Right lobe of liver (tissue), 6 donors: ENCODE results near the gene CELA3A. TPM values are rescaled to one million over a fixed set of nuclear protein-coding genes. Genes with fewer than 3 reads are reported as not detected.
A peak's percentile ranks its signal among the peaks of the same experiment; 100 is the strongest.

Source experiments
- ATAC-seq, 4 donors: fragments of 200-7000 bp; cut with Tn5 transposase; one replicate each; pipeline ENCODE4 v1.9.1; 2020; ENCODE audit warnings: mild to moderate bottlenecking in 4 of 4, moderate library complexity in 4 of 4
- DNase-seq, 3 donors: peaks; one replicate each; pipeline ENCODE4 v3.0.0-alpha.2; 2020
- H3K27ac ChIP-seq, 3 donors: fragments of 200-600 bp; one replicate each; pipeline ENCODE4 v1.8.0; 2022
- H3K27me3 ChIP-seq, 2 donors: fragments of 200-600 bp; one replicate each; pipeline ENCODE4 v1.8.0; 2022
- H3K36me3 ChIP-seq, 4 donors: fragments of 200-600 bp; sonication (generic) in 1 of 4; one replicate each; pipeline versions ENCODE4 v1.5.1 to v1.8.0; 2017 to 2022; ENCODE audit warnings: control low read depth in 1 of 4
- H3K4me1 ChIP-seq, 4 donors: fragments of 200-600 bp; sonication (generic) in 1 of 4; one replicate each; pipeline versions ENCODE4 v1.5.1 to v1.8.0; 2017 to 2022; ENCODE audit warnings: control low read depth in 1 of 4
- H3K4me3 ChIP-seq, 3 donors: fragments of 200-600 bp; one replicate each; pipeline ENCODE4 v1.8.0; 2022
- H3K9me3 ChIP-seq, 4 donors: fragments of 200-600 bp; sonication (generic) in 1 of 4; one replicate each; pipeline versions ENCODE4 v1.5.1 to v1.8.0; 2017 to 2022; ENCODE audit warnings: control low read depth in 1 of 4
- CTCF ChIP-seq, 4 donors: fragments of 200-600 bp in 3 of 4; fragments of 450-650 bp in 1 of 4; IDR thresholded peaks; one replicate each; pipeline versions ENCODE4 v1.5.1 to v1.8.0; 2016 to 2022; ENCODE audit warnings: antibody characterized with exemption in 4 of 4, mild to moderate bottlenecking in 2 of 4
- POLR2A ChIP-seq: fragments of 450-650 bp; IDR thresholded peaks from one replicate; pipeline ENCODE4 v1.6.1; 2017; ENCODE audit warnings: antibody characterized with exemption, mild to moderate bottlenecking
- WGBS: methylation state at CpG from one replicate; pipeline ENCODE4 v1.1.6; 2018; ENCODE audit warnings: low coverage, low lambda C conversion rate; ENCODE audit not compliant: insufficient coverage; ENCODE audit errors: missing lambda C conversion rate; 5-methylcytosine and 5-hydroxymethylcytosine counted together
- intact Hi-C, 2 donors: fragments of 100-400 bp; cut with DNase I; formaldehyde crosslinking; loops; one replicate each; pipeline versions ENCODE4 v1.11.2 to v1.14.1; 2022
- total RNA-seq, 6 experiments: library from RNA; depleted of rRNA in 2 of 6; stranded (reverse); fragments of >200 nt in 2 of 6; fragmentation: NEBNext Ultra II Directional in 3 of 6; extraction: Animal tissue kit (Norgen Biotek cat#: 25700) in 3 of 6; gene quantifications; one replicate each; pipeline versions ENCODE4 v1.1.0 to v1.2.4, GENCODE V29; 2016 to 2023
- donor health status: DM: no; HTN: yes; CAD: no.
- donor health status: DM: no; HTN: no; CAD: no.
- donor health status: DM: no; HTN: no; CAD: no.
- donor health status: DM: no; HTN: yes; CAD: no.
- donor health status: DM: no; HTN: yes; CAD: no.

CELA3A gene
- total RNA-seq, 6 experiments from 2014 or later = 0.22 TPM; not detected in 5

- H3K4me1 ChIP-seq = no peaks in the 10 kb centered on the region
- DNase-seq (no peak), ATAC-seq (no peak)
- no peak overlapping the region for H3K4me3 ChIP-seq
- no peak for TF ChIP-seq POLR2A
- TF ChIP-seq CTCF (IDR thresholded peaks at IDR 0.05) = no peak
- intact Hi-C loops = no loop called here
- H3K27me3 ChIP-seq = no peaks in the 10 kb centered on the region
- H3K27ac ChIP-seq = no peak overlapping the region
- 92% methylated on average over 2 of the region's 3 CpGs for WGBS
- H3K9me3 ChIP-seq = no peaks in the 10 kb centered on the region
- no peaks in the 10 kb centered on the region for H3K36me3 ChIP-seq
These were observed 41.8 kb downstream of the CELA3A start for GRCh38 chr1:22043198-22043769.

- Histone ChIP-seq H3K36me3 (no peaks in the 10 kb centered on the region), H3K27ac (no peak overlapping the region), H3K4me1 (no peaks in the 10 kb centered on the region), H3K4me3 (no peak overlapping the region), H3K9me3 (no peaks in the 10 kb centered on the region), H3K27me3 (no peaks in the 10 kb centered on the region)
- no peak for DNase-seq
- no peak for ATAC-seq
- intact Hi-C loops = no loop called here
- 89% methylated on average over 3 of the region's 3 CpGs for WGBS
- TF ChIP-seq CTCF (IDR thresholded peaks at IDR 0.05) (no peak), POLR2A (no peak)
These were observed 43.4 kb downstream of the CELA3A start for GRCh38 chr1:22044690-22045420.

- TF ChIP-seq CTCF (IDR thresholded peaks at IDR 0.05) (no peak), POLR2A (no peak)
- DNase-seq (no peak), ATAC-seq (no peak)
- Histone ChIP-seq H3K4me1 (no peaks in the 10 kb centered on the region), H3K36me3 (no peaks in the 10 kb centered on the region), H3K27ac (no peak overlapping the region), H3K9me3 (no peaks in the 10 kb centered on the region), H3K4me3 (no peak overlapping the region), H3K27me3 (no peaks in the 10 kb centered on the region)
- 82% methylated on average over 2 of the region's 2 CpGs for WGBS
- intact Hi-C loops = no loop called here
These were observed 44.3 kb downstream of the CELA3A start for GRCh38 chr1:22045604-22046228.

GRCh38 chr1:22048351-22049192, 47.1 kb downstream of the CELA3A start:
- intact Hi-C loops = no loop called here
- H3K9me3 ChIP-seq = no peaks in the 10 kb centered on the region
- no peak overlapping the region for H3K4me3 ChIP-seq
- peak; percentile 58 for TF ChIP-seq POLR2A
- no peak for TF ChIP-seq CTCF (IDR thresholded peaks at IDR 0.05)
- no peak overlapping the region for H3K27ac ChIP-seq
- WGBS = 51% methylated on average over 7 of the region's 8 CpGs
- H3K4me1 ChIP-seq = no peaks in the 10 kb centered on the region
- H3K27me3 ChIP-seq = no peaks in the 10 kb centered on the region
- peak in 1 of 3 donors; percentile 36 for DNase-seq
- peak in 2 of 4 donors; percentile 0 to 37 for ATAC-seq
- H3K36me3 ChIP-seq = no peaks in the 10 kb centered on the region
